HCT116 (cell line): Measurements from ENCODE around the gene TAS1R1. TPM values are rescaled to one million over a fixed set of nuclear protein-coding genes. Genes with fewer than 3 reads are reported as not detected.

Source experiments
- ATAC-seq: fragments of 200-7000 bp; cut with Tn5 transposase; 2 replicates; pipeline ENCODE4 v1.9.1; 2020; ENCODE audit warnings: mild to moderate bottlenecking, moderate library complexity
- BruUV-seq: library from RNA; stranded (reverse); fragments of 400-500 nt; replicated peaks from 2 replicates; lab custom pipeline; 2021; lab: Mats Ljungman, UMichigan
- CTCF ChIA-PET: fragments of 300-600 bp; sonication (Branson Sonifier 250); formaldehyde crosslinking; loops from one replicate; lab custom pipeline; 2021; ENCODE audit warnings: antibody characterized with exemption; lab: Charles Lee
- POLR2A ChIA-PET: fragments of 300-600, 350-600 bp; sonication (Branson Sonifier 250); formaldehyde crosslinking; loops from one replicate; lab custom pipeline; 2021; ENCODE audit warnings: antibody characterized with exemption; lab: Charles Lee
- RAD21 ChIA-PET, 2 experiments: fragments of 300-600 bp; sonication (Branson Sonifier 250); formaldehyde crosslinking; loops; one replicate each; lab custom pipeline; 2023; ENCODE audit warnings: low total read pairs in 2 of 2; ENCODE audit not compliant: uncharacterized antibody in 2 of 2, unreplicated experiment in 2 of 2, low non-redundant PET in 1 of 2; lab: Charles Lee
- DNase-seq: peaks from one replicate; pipeline ENCODE4 v3.0.0-alpha.2; 2010; ENCODE audit warnings: low read depth, low spot score
- H2AFZ ChIP-seq: fragments of 200-600 bp; shearing (Covaris generic), sonication (generic); 2 replicates; pipeline ENCODE4 v1.6.1; 2017; ENCODE audit warnings: low read depth, mixed run types, mixed read lengths, antibody characterized with exemption, low read length; ENCODE audit not compliant: poor library complexity, severe bottlenecking
- H3K27ac ChIP-seq: 2 replicates; pipeline ENCODE4 v1.5.1; 2012; ENCODE audit warnings: low read depth, low read length
- H3K27me3 ChIP-seq: fragments of 200-600 bp; sonication (generic); 2 replicates; pipeline ENCODE4 v1.6.1; 2016; ENCODE audit warnings: mixed run types, low read length, mixed read lengths; ENCODE audit not compliant: insufficient read depth
- H3K36me3 ChIP-seq, 2 experiments: fragments of 200-500 bp in 1 of 2; fragments of 200-600 bp in 1 of 2; sonication (Bioruptor generic) in 1 of 2; sonication (generic) in 1 of 2; 2 replicates each; pipeline versions ENCODE4 v1.5.1 to v1.6.1; 2014 to 2016; ENCODE audit warnings: low read length in 2 of 2, inconsistent platforms in 1 of 2, mixed read lengths in 1 of 2, mixed run types in 1 of 2; ENCODE audit not compliant: insufficient read depth in 2 of 2, control insufficient read depth in 1 of 2
- H3K4me1 ChIP-seq, 2 experiments: fragments of 200-600 bp in 1 of 2; sonication (generic) in 1 of 2; 2 replicates each; pipeline versions ENCODE4 v1.5.1 to v1.6.1; 2012 to 2017; ENCODE audit warnings: low read length in 2 of 2, inconsistent platforms in 1 of 2, mild to moderate bottlenecking in 1 of 2, mixed read lengths in 1 of 2, mixed run types in 1 of 2, moderate library complexity in 1 of 2; ENCODE audit not compliant: insufficient read depth in 2 of 2, control insufficient read depth in 1 of 2
- H3K4me2 ChIP-seq: fragments of 200-600 bp; sonication (generic); 2 replicates; pipeline ENCODE4 v1.6.1; 2017; ENCODE audit warnings: mixed run types, low read length, mixed read lengths
- H3K4me3 ChIP-seq, 2 experiments: fragments of 200-600 bp in 1 of 2; sonication (generic) in 1 of 2; replicated peaks in 1 of 2; 2 replicates each; pipeline ENCODE4 v1.5.1; 2011 to 2016; ENCODE audit warnings: low read length in 2 of 2, control low read depth in 1 of 2, low read depth in 1 of 2, mild to moderate bottlenecking in 1 of 2, mixed read lengths in 1 of 2, mixed run types in 1 of 2
- H3K79me2 ChIP-seq: fragments of 200-600 bp; sonication (generic); 2 replicates; pipeline ENCODE4 v1.6.1; 2017; ENCODE audit warnings: mild to moderate bottlenecking, mixed run types, low read length, moderate library complexity, mixed read lengths; ENCODE audit not compliant: insufficient read depth
- H3K9ac ChIP-seq: fragments of 200-600 bp; sonication (generic); 2 replicates; pipeline ENCODE4 v1.6.1; 2016; ENCODE audit warnings: low read length, mixed read lengths
- H3K9me2 ChIP-seq: fragments of 200-600 bp; sonication (generic), shearing (Covaris generic); 2 replicates; pipeline ENCODE4 v1.6.1; 2017; ENCODE audit warnings: mixed run types, mild to moderate bottlenecking, moderate library complexity; ENCODE audit not compliant: insufficient read depth
- H3K9me3 ChIP-seq, 2 experiments: fragments of 200-500 bp in 1 of 2; fragments of 200-600 bp in 1 of 2; sonication (Bioruptor generic) in 1 of 2; sonication (generic) in 1 of 2; 2 replicates each; pipeline ENCODE4 v1.6.1; 2014 to 2017; ENCODE audit warnings: low read length in 2 of 2, mixed read lengths in 2 of 2, inconsistent platforms in 1 of 2, low read depth in 1 of 2, mild to moderate bottlenecking in 1 of 2, mixed run types in 1 of 2, moderate library complexity in 1 of 2; ENCODE audit not compliant: control insufficient read depth in 1 of 2, insufficient read depth in 1 of 2
- H4K20me1 ChIP-seq: fragments of 200-600 bp; sonication (generic), shearing (Covaris generic); 2 replicates; pipeline ENCODE4 v1.6.1; 2017; ENCODE audit warnings: mixed run types, mild to moderate bottlenecking, moderate library complexity; ENCODE audit not compliant: insufficient read depth
- ATF3 ChIP-seq: IDR thresholded peaks from 2 replicates; pipeline ENCODE4 v1.6.1; 2012
- CBX3 ChIP-seq: IDR thresholded peaks from 2 replicates; pipeline ENCODE4 v1.6.1; 2012; ENCODE audit warnings: low read depth
- CEBPB ChIP-seq: IDR thresholded peaks from 2 replicates; pipeline ENCODE4 v1.6.1; 2012; ENCODE audit warnings: low read depth
- CTCF ChIP-seq, 3 experiments: fragments of 200-600 bp in 1 of 3; sonication (generic) in 1 of 3; IDR thresholded peaks in 2 of 3; conservative IDR thresholded peaks in 1 of 3; 2 replicates each; pipeline ENCODE4 v1.5.1; 2012 to 2017; ENCODE audit warnings: low read depth in 2 of 3, low read length in 2 of 3, antibody characterized with exemption in 1 of 3, borderline replicate concordance in 1 of 3, control low read depth in 1 of 3, mild to moderate bottlenecking in 1 of 3, mixed read lengths in 1 of 3, mixed run types in 1 of 3, moderate library complexity in 1 of 3; ENCODE audit not compliant: insufficient read depth in 1 of 3
- ELF1 ChIP-seq: IDR thresholded peaks from 2 replicates; pipeline ENCODE4 v1.6.1; 2012; ENCODE audit warnings: low read depth, borderline replicate concordance
- EZH2 ChIP-seq: fragments of 200-600 bp; sonication (generic); IDR thresholded peaks from 2 replicates; pipeline ENCODE4 v1.6.1; 2017; ENCODE audit warnings: antibody characterized with exemption, mixed run types
- EZH2phosphoT487 ChIP-seq: fragments of 200-600 bp; IDR thresholded peaks from 2 replicates; pipeline ENCODE4 v1.6.1; 2018; ENCODE audit warnings: antibody characterized with exemption, borderline replicate concordance
- FOSL1 ChIP-seq: IDR thresholded peaks from 2 replicates; pipeline ENCODE4 v1.6.1; 2012; ENCODE audit warnings: low read depth
- JUND ChIP-seq: IDR thresholded peaks from 2 replicates; pipeline ENCODE4 v1.6.1; 2012
- MAX ChIP-seq: IDR thresholded peaks from 2 replicates; pipeline ENCODE4 v1.6.1; 2012
- POLR2A ChIP-seq: IDR thresholded peaks from 2 replicates; pipeline ENCODE4 v1.7.0; 2011; ENCODE audit warnings: borderline replicate concordance; ENCODE audit not compliant: insufficient read depth, insufficient read length; ENCODE audit errors: extremely low read depth
- POLR2AphosphoS5 ChIP-seq: IDR thresholded peaks from 2 replicates; pipeline ENCODE4 v1.6.1; 2011; ENCODE audit warnings: mild to moderate bottlenecking, low read depth, low read length, moderate library complexity
- RAD21 ChIP-seq: IDR thresholded peaks from 2 replicates; pipeline ENCODE4 v1.6.1; 2012; ENCODE audit warnings: low read depth, mild to moderate bottlenecking
- SIN3A ChIP-seq: IDR thresholded peaks from 2 replicates; pipeline ENCODE4 v1.6.1; 2012; ENCODE audit warnings: low read depth
- SP1 ChIP-seq: IDR thresholded peaks from 2 replicates; pipeline ENCODE4 v1.6.1; 2012; ENCODE audit warnings: low read depth
- SRF ChIP-seq: IDR thresholded peaks from 2 replicates; pipeline ENCODE4 v1.6.1; 2012; ENCODE audit warnings: low read depth
- TCF7L2 ChIP-seq: IDR thresholded peaks from 2 replicates; pipeline ENCODE4 v1.7.0; 2011; ENCODE audit warnings: borderline replicate concordance, inconsistent platforms; ENCODE audit not compliant: insufficient read depth, insufficient read length; ENCODE audit errors: extremely low read depth
- ZBTB33 ChIP-seq: IDR thresholded peaks from 2 replicates; pipeline ENCODE4 v1.6.1; 2011; ENCODE audit warnings: mild to moderate bottlenecking, low read length, moderate library complexity; ENCODE audit not compliant: insufficient replicate concordance; ENCODE audit errors: extremely low read depth
- ZNF274 ChIP-seq: fragments of 200-500 bp; sonication (Bioruptor generic); IDR thresholded peaks from 2 replicates; pipeline ENCODE4 v1.6.1; 2014; ENCODE audit warnings: mild to moderate bottlenecking, low read depth, low read length, inconsistent platforms
- intact Hi-C: fragments of 100-400 bp; cut with micrococcal nuclease; formaldehyde crosslinking; loops from 2 replicates; pipeline ENCODE4 v1.10.0; 2022
- total RNA-seq: library from RNA; stranded (reverse); gene quantifications from one replicate; pipeline ENCODE4 v1.2.1, GENCODE V29; 2021; ENCODE audit not compliant: unreplicated experiment

The TAS1R1 gene
- total RNA-seq, 1 experiment from 2014 or later: not detected

- ChIA-PET POLR2A (no interaction called here), CTCF (no interaction called here), RAD21 (no interaction called here)
- Histone ChIP-seq H2AFZ (no peak overlapping the region), H3K79me2 (peaks cover 48% of the 10 kb centered on the region), H3K9me3 (no peaks in the 10 kb centered on the region), H3K9me2 (no peaks in the 10 kb centered on the region), H3K4me2 (no peak overlapping the region), H3K9ac (no peak overlapping the region), H3K4me3 (no peak overlapping the region), H3K36me3 (peaks cover 13 to 17% of the 10 kb centered on the region in 2 experiments; a peak in 3 of 4 replicates), H3K27ac (no peak overlapping the region), H3K4me1 (peaks cover 0 to 18% of the 10 kb centered on the region in 2 experiments; a peak in 2 of 4 replicates), H3K27me3 (no peaks in the 10 kb centered on the region), H4K20me1 (no peaks in the 10 kb centered on the region)
- no peak for TF ChIP-seq MAX
- no peak for TF ChIP-seq POLR2A
- no peak for TF ChIP-seq EZH2
- TF ChIP-seq JUND: no peak
- TF ChIP-seq SP1: no peak
- no peak for TF ChIP-seq SIN3A
- no peak for TF ChIP-seq ELF1
- TF ChIP-seq ZBTB33: no peak
- TF ChIP-seq CTCF (IDR thresholded peaks at IDR 0.05 in 2 of 3, conservative IDR thresholded peaks at IDR 0.05 in 1 of 3; ENCODE audit: borderline replicate concordance in 1 of 3, insufficient read depth in 1 of 3, low read depth in 2 of 3, low read length in 2 of 3): no peak
- no peak for TF ChIP-seq POLR2AphosphoS5
- TF ChIP-seq RAD21: no peak
- no peak for TF ChIP-seq FOSL1
- no peak for TF ChIP-seq SRF
- TF ChIP-seq ZNF274: no peak
- no peak for TF ChIP-seq TCF7L2
- TF ChIP-seq EZH2phosphoT487: no peak
- TF ChIP-seq ATF3: no peak
- no peak for TF ChIP-seq CEBPB
- TF ChIP-seq CBX3: no peak
- no peak for ATAC-seq
- DNase-seq: no peak
- intact Hi-C loops: no loop called here
- no TSS peak for BruUV-seq
Observed at GRCh38 chr1:6627031-6627430, 71.9 kb downstream of the TAS1R1 start.
